ENCODE results near the gene TNS4.

TNS4 gene

GRCh38 chr17:40501499-40501911 is at the start of gene TNS4:
Gene TNS4, minus strand, starts transcription at chr17:40501623. Its CDS starts 5,198 bp downstream, at chr17:40496425.
- Histone ChIP-seq H3K4me2 (no peak within 1 kb of the TSS), H3K9ac (no peak within 1 kb of the TSS), H4K20me1 (ENCODE audit: insufficient read depth) (no peaks in the 10 kb centered on the region), H3K4me1 (ENCODE audit: low read depth, poor library complexity, severe bottlenecking) (no peaks in the 10 kb centered on the region), H3K4me3 (IDR thresholded peaks at IDR 0.05; ENCODE audit: insufficient read depth, low read depth, low read length) (no peak within 1 kb of the TSS), H3K36me3 (ENCODE audit: insufficient read depth) (no peaks in the 10 kb centered on the region), H3K79me2 (ENCODE audit: insufficient read depth, low read depth) (no peaks in the 10 kb centered on the region), H3K27ac (no peak within 1 kb of the TSS), H2AFZ (ENCODE audit: low read depth) (no peak within 1 kb of the TSS), H3K27me3 (ENCODE audit: insufficient read depth, low read depth) (no peaks in the 10 kb centered on the region; the same call in 1 of the 2 replicates)
- no peak for TF ChIP-seq CTCF (conservative IDR thresholded peaks at IDR 0.05; ENCODE audit: low read depth, low read length)

- no peak overlapping the region for H3K4me2 ChIP-seq
Observed at GRCh38 chr17:40550608-40551007, 49.2 kb upstream of the TNS4 start.

GRCh38 chr17:40548982-40549685 is 47.7 kb upstream of the TNS4 start:
- no peaks in the 10 kb centered on the region for H3K79me2 ChIP-seq (ENCODE audit: insufficient read depth, low read depth)
- no peaks in the 10 kb centered on the region for H4K20me1 ChIP-seq (ENCODE audit: insufficient read depth)
- no peak overlapping the region for H2AFZ ChIP-seq (ENCODE audit: low read depth)
- peaks cover 13% of the 10 kb centered on the region for H3K4me1 ChIP-seq (ENCODE audit: low read depth, poor library complexity, severe bottlenecking)
- no peaks in the 10 kb centered on the region for H3K36me3 ChIP-seq (ENCODE audit: insufficient read depth)
- H3K4me2 ChIP-seq = no peak overlapping the region
- no peak overlapping the region for H3K4me3 ChIP-seq (IDR thresholded peaks at IDR 0.05; ENCODE audit: insufficient read depth, low read depth, low read length)
- no peak for TF ChIP-seq CTCF (conservative IDR thresholded peaks at IDR 0.05; ENCODE audit: low read depth, low read length)
- no peak overlapping the region for H3K27ac ChIP-seq
- H3K27me3 ChIP-seq (ENCODE audit: insufficient read depth, low read depth) = no peaks in the 10 kb centered on the region; the same call in 1 of the 2 replicates
- no peak overlapping the region for H3K9ac ChIP-seq

More at GRCh38 chr17:40550608-40551007, 49.2 kb upstream of the TNS4 start:
- peaks cover 18% of the 10 kb centered on the region for H3K4me1 ChIP-seq (ENCODE audit: low read depth, poor library complexity, severe bottlenecking)
- H3K36me3 ChIP-seq (ENCODE audit: insufficient read depth) = no peaks in the 10 kb centered on the region
- no peaks in the 10 kb centered on the region for H4K20me1 ChIP-seq (ENCODE audit: insufficient read depth)
- H3K4me3 ChIP-seq (IDR thresholded peaks at IDR 0.05; ENCODE audit: insufficient read depth, low read depth, low read length) = no peak overlapping the region
- TF ChIP-seq CTCF (conservative IDR thresholded peaks at IDR 0.05; ENCODE audit: low read depth, low read length) = no peak
- H3K79me2 ChIP-seq (ENCODE audit: insufficient read depth, low read depth) = no peaks in the 10 kb centered on the region
- H3K27me3 ChIP-seq (ENCODE audit: insufficient read depth, low read depth) = peaks cover 4% of the 10 kb centered on the region; the same call in 1 of the 2 replicates
- no peak overlapping the region for H3K9ac ChIP-seq
- no peak overlapping the region for H3K27ac ChIP-seq
- no peak overlapping the region for H2AFZ ChIP-seq (ENCODE audit: low read depth)

- no peak overlapping the region for H3K4me3 ChIP-seq (IDR thresholded peaks at IDR 0.05; ENCODE audit: insufficient read depth, low read depth, low read length)
- H3K4me2 ChIP-seq = no peak overlapping the region
- no peaks in the 10 kb centered on the region; the same call in 1 of the 2 replicates for H3K27me3 ChIP-seq (ENCODE audit: insufficient read depth, low read depth)
- H3K27ac ChIP-seq = no peak overlapping the region
- no peaks in the 10 kb centered on the region for H3K36me3 ChIP-seq (ENCODE audit: insufficient read depth)
- H4K20me1 ChIP-seq (ENCODE audit: insufficient read depth) = no peaks in the 10 kb centered on the region
- no peak overlapping the region for H2AFZ ChIP-seq (ENCODE audit: low read depth)
- H3K4me1 ChIP-seq (ENCODE audit: low read depth, poor library complexity, severe bottlenecking) = peaks cover 9% of the 10 kb centered on the region
- no peaks in the 10 kb centered on the region for H3K79me2 ChIP-seq (ENCODE audit: insufficient read depth, low read depth)
- H3K9ac ChIP-seq = no peak overlapping the region
- no peak for TF ChIP-seq CTCF (conservative IDR thresholded peaks at IDR 0.05; ENCODE audit: low read depth, low read length)
Observed at GRCh38 chr17:40548491-40548981, 47.1 kb upstream of the TNS4 start.
